ENCODE data around the gene ASPHD2.
"Not testable (repeated sequence)": the region's sequence is repeated elsewhere in the genome, so short reads cannot be mapped to it uniquely, and the experiment has no call there.

Gene ASPHD2

DNA sequence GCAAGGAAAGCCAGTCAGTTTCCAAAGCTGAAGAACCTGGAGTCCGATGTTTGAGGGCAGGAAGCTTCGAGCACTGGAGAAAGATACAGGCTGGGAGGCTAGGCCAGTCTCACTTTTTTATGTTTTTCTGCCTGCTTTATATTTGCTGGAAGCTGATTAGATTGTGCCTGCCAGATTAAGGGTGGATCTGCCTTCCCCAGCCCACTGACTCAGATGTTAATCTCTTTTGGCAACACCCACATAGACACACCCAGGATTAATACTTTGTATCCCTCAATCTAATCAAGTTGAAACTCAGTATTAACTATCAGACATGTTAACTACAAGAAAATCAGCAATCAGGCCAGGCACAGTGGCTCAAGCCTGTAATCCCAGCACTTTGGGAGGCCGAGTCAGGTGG lies 9.7 kb downstream of the ASPHD2 start:
- not testable (repeated sequence) for H3K23ac ChIP-seq (ENCODE audit: low read length); H2BK120ac ChIP-seq (ENCODE audit: low read depth, low read length); H3K36me3 ChIP-seq (ENCODE audit: control insufficient read depth, insufficient read depth, low read length); H2BK5ac ChIP-seq (ENCODE audit: low read length); H3K4ac ChIP-seq (ENCODE audit: low read depth, low read length); H3K79me2 ChIP-seq (ENCODE audit: control insufficient read depth, insufficient read depth, low read length); H3K27ac ChIP-seq (ENCODE audit: low read depth, low read length); H3K79me1 ChIP-seq (ENCODE audit: low read length); H2AK5ac ChIP-seq (ENCODE audit: low read length); H3K27me3 ChIP-seq (ENCODE audit: insufficient read depth, low read length, poor library complexity); H3K4me3 ChIP-seq (ENCODE audit: low read length); DNase-seq; H2BK15ac ChIP-seq (replicated peaks; ENCODE audit: low read depth); H4K8ac ChIP-seq (ENCODE audit: low read depth, low read length); H3K56ac ChIP-seq (ENCODE audit: low read length); H3K4me2 ChIP-seq (ENCODE audit: low read length); H3K18ac ChIP-seq (ENCODE audit: low read length); H3K4me1 ChIP-seq (ENCODE audit: control insufficient read depth, low read depth, low read length); H4K5ac ChIP-seq (ENCODE audit: low read length); H3K9ac ChIP-seq (ENCODE audit: low read length)
- WGBS (ENCODE audit: extremely low coverage, insufficient coverage, low lambda C conversion rate) = no CpG with 5 or more reads among the region's 3 CpGs

- H3K4me1 ChIP-seq (ENCODE audit: control insufficient read depth, low read depth, low read length) = no peaks in the 10 kb centered on the region
- H3K56ac ChIP-seq (ENCODE audit: low read length) = no peak overlapping the region
- no peak overlapping the region for H3K4me2 ChIP-seq (ENCODE audit: low read length)
- H4K8ac ChIP-seq (ENCODE audit: low read depth, low read length) = no peak overlapping the region
- H2BK15ac ChIP-seq (replicated peaks; ENCODE audit: low read depth) = no peak overlapping the region
- no peak overlapping the region for H3K23ac ChIP-seq (ENCODE audit: low read length)
- no peak overlapping the region for H3K9ac ChIP-seq (ENCODE audit: low read length)
- H3K27me3 ChIP-seq (ENCODE audit: insufficient read depth, low read length, poor library complexity) = no peaks in the 10 kb centered on the region
- H4K5ac ChIP-seq (ENCODE audit: low read length) = no peak overlapping the region
- H2BK120ac ChIP-seq (ENCODE audit: low read depth, low read length) = no peak overlapping the region
- H3K27ac ChIP-seq (ENCODE audit: low read depth, low read length) = no peak overlapping the region
- H3K79me1 ChIP-seq (ENCODE audit: low read length) = no peaks in the 10 kb centered on the region
- no peak overlapping the region for H3K4ac ChIP-seq (ENCODE audit: low read depth, low read length)
- H3K79me2 ChIP-seq (ENCODE audit: control insufficient read depth, insufficient read depth, low read length) = no peaks in the 10 kb centered on the region
- H2BK5ac ChIP-seq (ENCODE audit: low read length) = no peak overlapping the region
- H3K18ac ChIP-seq (ENCODE audit: low read length) = no peak overlapping the region
- no peaks in the 10 kb centered on the region for H3K36me3 ChIP-seq (ENCODE audit: control insufficient read depth, insufficient read depth, low read length)
- no peak overlapping the region for H2AK5ac ChIP-seq (ENCODE audit: low read length)
- no CpG with 5 or more reads among the region's 3 CpGs for WGBS (ENCODE audit: extremely low coverage, insufficient coverage, low lambda C conversion rate)
- DNase-seq = no peak
- H3K4me3 ChIP-seq (ENCODE audit: low read length) = no peak overlapping the region
These were observed 10.5 kb downstream of the ASPHD2 start for GRCh38 chr22:26439559-26439958.

GRCh38 chr22:26442086-26442756 lies 13.2 kb downstream of the ASPHD2 start:
- Histone ChIP-seq H2BK120ac (ENCODE audit: low read depth, low read length) (no peak overlapping the region), H3K4me2 (ENCODE audit: low read length) (no peak overlapping the region), H3K79me2 (ENCODE audit: control insufficient read depth, insufficient read depth, low read length) (no peaks in the 10 kb centered on the region), H4K5ac (ENCODE audit: low read length) (no peak overlapping the region), H2AK5ac (ENCODE audit: low read length) (no peak overlapping the region), H4K8ac (ENCODE audit: low read depth, low read length) (no peak overlapping the region), H3K18ac (ENCODE audit: low read length) (no peak overlapping the region), H3K9ac (ENCODE audit: low read length) (no peak overlapping the region), H3K27me3 (ENCODE audit: insufficient read depth, low read length, poor library complexity) (no peaks in the 10 kb centered on the region), H2BK15ac (replicated peaks; ENCODE audit: low read depth) (no peak overlapping the region), H3K27ac (ENCODE audit: low read depth, low read length) (no peak overlapping the region), H3K79me1 (ENCODE audit: low read length) (no peaks in the 10 kb centered on the region), H3K23ac (ENCODE audit: low read length) (no peak overlapping the region), H2BK5ac (ENCODE audit: low read length) (no peak overlapping the region), H3K4ac (ENCODE audit: low read depth, low read length) (no peak overlapping the region), H3K56ac (ENCODE audit: low read length) (no peak overlapping the region), H3K4me1 (ENCODE audit: control insufficient read depth, low read depth, low read length) (no peaks in the 10 kb centered on the region), H3K36me3 (ENCODE audit: control insufficient read depth, insufficient read depth, low read length) (no peaks in the 10 kb centered on the region), H3K4me3 (ENCODE audit: low read length) (no peak overlapping the region)
- peak; percentile 37 for DNase-seq
- WGBS (ENCODE audit: extremely low coverage, insufficient coverage, low lambda C conversion rate) = no CpG with 5 or more reads among the region's 4 CpGs

DNA sequence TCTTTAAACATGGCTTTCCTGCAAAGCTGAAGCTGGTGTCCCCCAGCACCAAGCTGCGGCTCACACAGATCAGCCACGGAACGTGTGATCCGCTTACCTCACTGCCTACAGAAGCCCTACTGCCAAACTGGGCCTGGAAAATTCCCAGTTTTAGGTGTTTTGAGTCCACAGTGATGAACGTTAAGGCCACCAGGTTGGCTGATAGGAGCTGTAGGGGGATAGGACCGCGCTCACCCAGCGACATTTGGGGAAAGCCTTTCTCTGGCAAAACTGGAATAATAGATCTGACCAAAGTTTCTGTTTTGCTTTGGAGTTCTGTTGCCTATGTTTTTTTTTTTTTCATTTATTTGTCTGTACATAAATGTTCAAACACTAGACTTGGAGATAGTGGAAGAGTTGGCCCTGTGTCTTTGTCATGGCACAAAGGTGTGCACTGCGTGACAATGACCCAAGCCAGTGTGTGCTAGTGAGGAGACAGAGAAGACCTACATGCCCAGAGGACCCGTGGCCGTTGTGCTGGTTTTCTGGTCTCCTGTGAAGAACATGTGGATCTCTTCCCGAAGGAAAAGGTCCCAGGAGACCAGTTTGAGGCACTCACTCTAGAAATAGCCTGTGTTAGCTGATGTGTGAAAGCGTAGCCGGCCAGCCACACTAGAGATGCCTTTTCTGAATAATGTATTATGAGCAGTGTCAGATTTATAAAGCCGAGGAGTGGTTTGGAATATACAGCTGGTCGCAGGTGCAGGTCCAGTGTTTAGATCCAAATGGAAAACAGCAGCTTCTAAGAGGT lies 15.0 kb downstream of the ASPHD2 start:
- H3K9ac ChIP-seq (ENCODE audit: low read length) = no peak overlapping the region
- WGBS (ENCODE audit: extremely low coverage, insufficient coverage, low lambda C conversion rate) = no CpG with 5 or more reads among the region's 16 CpGs

DNA sequence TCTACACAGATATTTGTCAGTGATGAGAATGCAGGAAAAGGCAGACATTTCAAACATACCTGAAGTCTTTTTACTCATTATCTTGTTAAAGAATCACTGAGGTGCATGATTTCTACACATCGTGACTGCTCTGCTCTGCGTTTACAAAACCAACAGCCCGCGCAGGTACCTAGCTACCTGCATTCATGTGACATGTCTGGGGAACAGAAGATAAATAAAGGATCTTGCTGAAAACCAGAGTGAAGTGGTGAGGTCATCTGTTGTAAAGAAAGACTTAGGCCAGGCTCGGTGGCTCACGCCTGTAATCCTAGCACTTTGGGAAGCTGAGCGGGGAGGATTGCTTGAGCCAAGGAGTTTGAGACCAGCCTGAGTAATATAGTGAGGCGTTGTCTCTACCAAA lies 15.7 kb downstream of the ASPHD2 start:
- Histone ChIP-seq H2BK120ac (ENCODE audit: low read depth, low read length) (no peak overlapping the region), H2AK5ac (ENCODE audit: low read length) (no peak overlapping the region), H3K4ac (ENCODE audit: low read depth, low read length) (no peak overlapping the region), H3K9ac (ENCODE audit: low read length) (no peak overlapping the region), H3K4me3 (ENCODE audit: low read length) (no peak overlapping the region), H3K56ac (ENCODE audit: low read length) (no peak overlapping the region), H3K79me1 (ENCODE audit: low read length) (no peaks in the 10 kb centered on the region), H4K5ac (ENCODE audit: low read length) (no peak overlapping the region), H3K23ac (ENCODE audit: low read length) (no peak overlapping the region), H3K27me3 (ENCODE audit: insufficient read depth, low read length, poor library complexity) (no peaks in the 10 kb centered on the region), H3K27ac (ENCODE audit: low read depth, low read length) (no peak overlapping the region), H2BK15ac (replicated peaks; ENCODE audit: low read depth) (no peak overlapping the region), H3K4me2 (ENCODE audit: low read length) (no peak overlapping the region), H3K18ac (ENCODE audit: low read length) (no peak overlapping the region), H3K36me3 (ENCODE audit: control insufficient read depth, insufficient read depth, low read length) (no peaks in the 10 kb centered on the region), H3K79me2 (ENCODE audit: control insufficient read depth, insufficient read depth, low read length) (no peaks in the 10 kb centered on the region), H2BK5ac (ENCODE audit: low read length) (no peak overlapping the region), H3K4me1 (ENCODE audit: control insufficient read depth, low read depth, low read length) (no peaks in the 10 kb centered on the region), H4K8ac (ENCODE audit: low read depth, low read length) (no peak overlapping the region)
- no peak for DNase-seq
- WGBS (ENCODE audit: extremely low coverage, insufficient coverage, low lambda C conversion rate) = no CpG with 5 or more reads among the region's 8 CpGs

More for the DNA sequence above, 15.0 kb downstream of the ASPHD2 start:
- Histone ChIP-seq H3K4me3 (ENCODE audit: low read length) (no peak overlapping the region), H3K4ac (ENCODE audit: low read depth, low read length) (no peak overlapping the region), H2AK5ac (ENCODE audit: low read length) (no peak overlapping the region), H4K8ac (ENCODE audit: low read depth, low read length) (no peak overlapping the region), H3K27me3 (ENCODE audit: insufficient read depth, low read length, poor library complexity) (no peaks in the 10 kb centered on the region), H3K4me1 (ENCODE audit: control insufficient read depth, low read depth, low read length) (no peaks in the 10 kb centered on the region), H3K56ac (ENCODE audit: low read length) (no peak overlapping the region), H2BK5ac (ENCODE audit: low read length) (no peak overlapping the region), H3K79me1 (ENCODE audit: low read length) (no peaks in the 10 kb centered on the region), H3K27ac (ENCODE audit: low read depth, low read length) (no peak overlapping the region), H3K23ac (ENCODE audit: low read length) (no peak overlapping the region), H3K36me3 (ENCODE audit: control insufficient read depth, insufficient read depth, low read length) (no peaks in the 10 kb centered on the region), H4K5ac (ENCODE audit: low read length) (no peak overlapping the region), H3K4me2 (ENCODE audit: low read length) (no peak overlapping the region), H2BK15ac (replicated peaks; ENCODE audit: low read depth) (no peak overlapping the region), H3K18ac (ENCODE audit: low read length) (no peak overlapping the region), H2BK120ac (ENCODE audit: low read depth, low read length) (no peak overlapping the region), H3K79me2 (ENCODE audit: control insufficient read depth, insufficient read depth, low read length) (no peaks in the 10 kb centered on the region)
- no peak for DNase-seq
